ENCODE results near the gene EFNA5.

DNA sequence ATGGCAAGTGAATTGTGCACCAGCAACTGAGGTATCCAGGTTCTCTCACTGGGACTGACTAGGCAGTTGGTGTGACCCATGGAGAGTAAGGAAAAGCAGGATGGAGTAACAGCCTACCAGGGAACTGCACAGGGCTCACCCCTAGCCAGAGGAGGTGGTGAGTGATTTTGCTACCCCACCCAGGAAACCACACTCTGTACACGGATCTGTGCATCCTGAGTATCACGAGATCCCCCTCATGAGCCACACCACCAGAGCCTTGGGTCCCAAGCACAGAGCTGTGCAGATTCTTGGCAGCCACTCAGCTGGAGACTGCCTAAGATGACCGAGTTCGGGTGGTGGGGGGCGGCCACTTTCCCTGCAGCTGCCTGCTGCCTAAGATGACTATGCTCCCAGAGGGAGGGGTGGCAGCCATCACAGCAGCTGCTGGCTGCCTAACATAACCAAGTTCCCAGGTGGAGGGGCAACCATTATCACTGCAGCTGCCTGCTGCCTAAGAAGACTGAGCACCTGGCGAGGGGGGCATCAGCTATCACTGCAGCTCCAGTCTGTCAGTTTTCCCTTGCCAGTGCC is 48.4 kb upstream of the EFNA5 start:
- TF ChIP-seq POLR2A (IDR thresholded peaks at IDR 0.05; ENCODE audit: extremely low read depth, insufficient read length) = no peak
- TF ChIP-seq, protein P1, sequence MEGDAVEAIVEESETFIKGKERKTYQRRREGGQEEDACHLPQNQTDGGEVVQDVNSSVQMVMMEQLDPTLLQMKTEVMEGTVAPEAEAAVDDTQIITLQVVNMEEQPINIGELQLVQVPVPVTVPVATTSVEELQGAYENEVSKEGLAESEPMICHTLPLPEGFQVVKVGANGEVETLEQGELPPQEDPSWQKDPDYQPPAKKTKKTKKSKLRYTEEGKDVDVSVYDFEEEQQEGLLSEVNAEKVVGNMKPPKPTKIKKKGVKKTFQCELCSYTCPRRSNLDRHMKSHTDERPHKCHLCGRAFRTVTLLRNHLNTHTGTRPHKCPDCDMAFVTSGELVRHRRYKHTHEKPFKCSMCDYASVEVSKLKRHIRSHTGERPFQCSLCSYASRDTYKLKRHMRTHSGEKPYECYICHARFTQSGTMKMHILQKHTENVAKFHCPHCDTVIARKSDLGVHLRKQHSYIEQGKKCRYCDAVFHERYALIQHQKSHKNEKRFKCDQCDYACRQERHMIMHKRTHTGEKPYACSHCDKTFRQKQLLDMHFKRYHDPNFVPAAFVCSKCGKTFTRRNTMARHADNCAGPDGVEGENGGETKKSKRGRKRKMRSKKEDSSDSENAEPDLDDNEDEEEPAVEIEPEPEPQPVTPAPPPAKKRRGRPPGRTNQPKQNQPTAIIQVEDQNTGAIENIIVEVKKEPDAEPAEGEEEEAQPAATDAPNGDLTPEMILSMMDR (IDR thresholded peaks at IDR 0.05; ENCODE audit: low read depth, low read length) = no peak
- TF ChIP-seq, protein P2, sequence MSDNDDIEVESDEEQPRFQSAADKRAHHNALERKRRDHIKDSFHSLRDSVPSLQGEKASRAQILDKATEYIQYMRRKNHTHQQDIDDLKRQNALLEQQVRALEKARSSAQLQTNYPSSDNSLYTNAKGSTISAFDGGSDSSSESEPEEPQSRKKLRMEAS (IDR thresholded peaks at IDR 0.05; ENCODE audit: low read depth, low read length) = no peak

Measured in NB4 (cell line).